Measurements from ENCODE around the gene ZNF774.
"Not testable (repeated sequence)": the region's sequence is repeated elsewhere in the genome, so short reads cannot be mapped to it uniquely, and the experiment has no call there.

Gene ZNF774

GRCh38 chr15:90352107-90352893 is at the start of gene ZNF774:
Gene ZNF774, plus strand, starts transcription at chr15:90352284. Its CDS starts 2,377 bp downstream, at chr15:90354661.
- peak; percentile 99 for DNase-seq

GRCh38 chr15:90305355-90305754 is 46.7 kb upstream of the ZNF774 start:
- DNase-seq = not testable (repeated sequence)

- peak; percentile 45 for DNase-seq
These were observed 46.2 kb upstream of the ZNF774 start for GRCh38 chr15:90305932-90306331.

GRCh38 chr15:90306560-90306959 is 45.5 kb upstream of the ZNF774 start:
- no peak for DNase-seq

GRCh38 chr15:90307661-90308060 is 44.4 kb upstream of the ZNF774 start:
- no peak for DNase-seq

- no peak for DNase-seq
These were observed 43.1 kb upstream of the ZNF774 start for GRCh38 chr15:90309020-90309419.

- no peak for DNase-seq
These were observed 36.7 kb upstream of the ZNF774 start for GRCh38 chr15:90315278-90315982.

GRCh38 chr15:90316139-90316538 is 35.9 kb upstream of the ZNF774 start:
- no peak for DNase-seq

GRCh38 chr15:90318591-90318990 is 33.5 kb upstream of the ZNF774 start:
- no peak for DNase-seq

- DNase-seq = peak; percentile 94
These were observed 31.8 kb upstream of the ZNF774 start for GRCh38 chr15:90320062-90320884.

GRCh38 chr15:90320885-90321278 is 31.2 kb upstream of the ZNF774 start:
- DNase-seq = no peak

GRCh38 chr15:90322538-90322937 is 29.5 kb upstream of the ZNF774 start:
- no peak for DNase-seq

- DNase-seq = no peak
These were observed 26.4 kb upstream of the ZNF774 start for GRCh38 chr15:90325726-90326125.

- no peak for DNase-seq
These were observed 25.6 kb upstream of the ZNF774 start for GRCh38 chr15:90326441-90326840.

GRCh38 chr15:90327311-90327710 is 24.8 kb upstream of the ZNF774 start:
- DNase-seq = no peak

GRCh38 chr15:90334304-90334731 is 17.8 kb upstream of the ZNF774 start:
- no peak for DNase-seq

GRCh38 chr15:90336705-90337141 is 15.4 kb upstream of the ZNF774 start:
- no peak for DNase-seq

- no peak for DNase-seq
These were observed 14.8 kb upstream of the ZNF774 start for GRCh38 chr15:90337256-90337655.

- DNase-seq = no peak
These were observed 13.6 kb upstream of the ZNF774 start for GRCh38 chr15:90338532-90338931.

GRCh38 chr15:90340345-90340744 is 11.7 kb upstream of the ZNF774 start:
- DNase-seq = no peak

- no peak for DNase-seq
These were observed 8.7 kb upstream of the ZNF774 start for GRCh38 chr15:90343302-90343790.

GRCh38 chr15:90344662-90345061 is 7.4 kb upstream of the ZNF774 start:
- DNase-seq = no peak

- no peak for DNase-seq
These were observed 6.2 kb upstream of the ZNF774 start for GRCh38 chr15:90345857-90346256.

Data from NCI-H82 (cell line).